Prostate gland (tissue), 2 donors: Measurements from ENCODE around the gene LRP2. TPM values are rescaled to one million over a fixed set of nuclear protein-coding genes. Genes with fewer than 3 reads are reported as not detected.

Experiments
- DNase-seq: peaks from one replicate; pipeline ENCODE4 v3.0.0-alpha.2; 2019; ENCODE audit warnings: low spot score
- H3K27ac ChIP-seq, 2 donors: fragments of 200-600 bp; sonication (generic); 2 replicates each; pipeline ENCODE4 v1.5.1; 2017 to 2019
- H3K27me3 ChIP-seq: fragments of 200-600 bp; sonication (generic); replicated peaks from 2 replicates; pipeline ENCODE4 v1.5.1; 2019; ENCODE audit not compliant: insufficient read depth
- H3K36me3 ChIP-seq, 2 donors: fragments of 200-600 bp; sonication (generic); 1 replicate in 1 of 2; 2 replicates in 1 of 2; pipeline versions ENCODE4 v1.5.1 to v1.8.1; 2017 to 2019
- H3K4me1 ChIP-seq: fragments of 200-600 bp; sonication (generic); replicated peaks from 2 replicates; pipeline ENCODE4 v1.5.1; 2019
- H3K4me3 ChIP-seq, 2 donors: fragments of 200-600 bp; sonication (generic); 2 replicates each; pipeline ENCODE4 v1.5.1; 2017 to 2019
- H3K9me3 ChIP-seq: fragments of 200-600 bp; sonication (generic); 2 replicates; pipeline ENCODE4 v1.5.1; 2017
- CTCF ChIP-seq, 4 experiments: fragments of 200-600 bp in 2 of 4; fragments of 450-650 bp in 2 of 4; sonication (generic) in 2 of 4; IDR thresholded peaks; 1 replicate in 3 of 4; 2 replicates in 1 of 4; pipeline ENCODE4 v1.5.1; 2016 to 2019; ENCODE audit warnings: antibody characterized with exemption in 4 of 4, mild to moderate bottlenecking in 2 of 4, moderate library complexity in 2 of 4
- POLR2A ChIP-seq: fragments of 450-650 bp; IDR thresholded peaks from one replicate; pipeline ENCODE4 v1.6.1; 2016; ENCODE audit warnings: antibody characterized with exemption, mild to moderate bottlenecking
- POLR2AphosphoS5 ChIP-seq: sonication (generic); formaldehyde crosslinking; IDR thresholded peaks from one replicate; pipeline ENCODE4 v1.6.1; 2017; ENCODE audit warnings: antibody characterized with exemption
- WGBS: methylation state at CpG from one replicate; pipeline ENCODE4 v1.1.5; 2018; 5-methylcytosine and 5-hydroxymethylcytosine counted together
- intact Hi-C: fragments of 100-400 bp; cut with DNase I; formaldehyde crosslinking; loops from one replicate; pipeline ENCODE4 v1.14.2; 2022
- total RNA-seq, 2 donors: library from RNA; depleted of rRNA; stranded (reverse); fragments of >200 nt; gene quantifications; one replicate each; pipeline ENCODE4 v1.1.0, GENCODE V29; 2016

The LRP2 gene
- total RNA-seq, 2 donors from 2014 or later = 1.6 to 9.5 TPM

- DNase-seq = no peak
- intact Hi-C loops = no loop called here
- no peaks in the 10 kb centered on the region for H3K4me1 ChIP-seq
- no peak overlapping the region for H3K4me3 ChIP-seq
- H3K9me3 ChIP-seq = no peaks in the 10 kb centered on the region
- no peaks in the 10 kb centered on the region for H3K27me3 ChIP-seq
- no peak for TF ChIP-seq CTCF (IDR thresholded peaks at IDR 0.05)
- no peak for TF ChIP-seq POLR2AphosphoS5
- TF ChIP-seq POLR2A = no peak
- WGBS = 81% methylated on average over 4 of the region's 4 CpGs
- no peak overlapping the region for H3K27ac ChIP-seq
- H3K36me3 ChIP-seq = no peaks in the 10 kb centered on the region
Observed at GRCh38 chr2:169286624-169287231, 75.6 kb downstream of the LRP2 start.

- H3K27ac ChIP-seq = no peak overlapping the region
- H3K4me1 ChIP-seq = no peaks in the 10 kb centered on the region
- no peaks in the 10 kb centered on the region for H3K36me3 ChIP-seq
- TF ChIP-seq POLR2A (no peak), POLR2AphosphoS5 (no peak), CTCF (IDR thresholded peaks at IDR 0.05) (no peak)
- no peak for DNase-seq
- intact Hi-C loops = no loop called here
- WGBS = 43% methylated on average over 5 of the region's 5 CpGs
- no peaks in the 10 kb centered on the region for H3K27me3 ChIP-seq
- H3K9me3 ChIP-seq = no peaks in the 10 kb centered on the region
- no peak overlapping the region for H3K4me3 ChIP-seq
Observed at GRCh38 chr2:169285531-169286235, 76.7 kb downstream of the LRP2 start.

GRCh38 chr2:169280502-169280901 lies 81.8 kb downstream of the LRP2 start:
- TF ChIP-seq POLR2A (no peak), CTCF (IDR thresholded peaks at IDR 0.05) (no peak), POLR2AphosphoS5 (no peak)
- no peaks in the 10 kb centered on the region for H3K9me3 ChIP-seq
- H3K36me3 ChIP-seq = no peaks in the 10 kb centered on the region
- no peaks in the 10 kb centered on the region for H3K27me3 ChIP-seq
- 93% methylated on average over 4 of the region's 4 CpGs for WGBS
- no peaks in the 10 kb centered on the region for H3K4me1 ChIP-seq
- intact Hi-C loops = no loop called here
- no peak for DNase-seq
- H3K4me3 ChIP-seq = no peak overlapping the region
- no peak overlapping the region for H3K27ac ChIP-seq

- no peak for DNase-seq
Observed at GRCh38 chr2:169275696-169276444, 86.5 kb downstream of the LRP2 start.

More at GRCh38 chr2:169275696-169276444, 86.5 kb downstream of the LRP2 start:
- intact Hi-C loops = no loop called here
- Histone ChIP-seq H3K4me1 (no peaks in the 10 kb centered on the region), H3K27me3 (no peaks in the 10 kb centered on the region), H3K9me3 (no peaks in the 10 kb centered on the region), H3K27ac (no peak overlapping the region), H3K4me3 (no peak overlapping the region), H3K36me3 (no peaks in the 10 kb centered on the region)
- TF ChIP-seq CTCF (IDR thresholded peaks at IDR 0.05) (peak in 3 of 4 experiments; percentile 15 to 31 (median 29)), POLR2A (no peak)
- 71% methylated on average over 7 of the region's 7 CpGs for WGBS
